Fibroblast of the conjunctiva (primary cell): Measurements from ENCODE around the gene LRRC61.
"Not testable (repeated sequence)": the region's sequence is repeated elsewhere in the genome, so short reads cannot be mapped to it uniquely, and the experiment has no call there.

Experiments used
- DNase-seq: peaks from one replicate; pipeline ENCODE4 v3.0.0-alpha.2; 2010; ENCODE audit warnings: low read depth

LRRC61 gene

DNA sequence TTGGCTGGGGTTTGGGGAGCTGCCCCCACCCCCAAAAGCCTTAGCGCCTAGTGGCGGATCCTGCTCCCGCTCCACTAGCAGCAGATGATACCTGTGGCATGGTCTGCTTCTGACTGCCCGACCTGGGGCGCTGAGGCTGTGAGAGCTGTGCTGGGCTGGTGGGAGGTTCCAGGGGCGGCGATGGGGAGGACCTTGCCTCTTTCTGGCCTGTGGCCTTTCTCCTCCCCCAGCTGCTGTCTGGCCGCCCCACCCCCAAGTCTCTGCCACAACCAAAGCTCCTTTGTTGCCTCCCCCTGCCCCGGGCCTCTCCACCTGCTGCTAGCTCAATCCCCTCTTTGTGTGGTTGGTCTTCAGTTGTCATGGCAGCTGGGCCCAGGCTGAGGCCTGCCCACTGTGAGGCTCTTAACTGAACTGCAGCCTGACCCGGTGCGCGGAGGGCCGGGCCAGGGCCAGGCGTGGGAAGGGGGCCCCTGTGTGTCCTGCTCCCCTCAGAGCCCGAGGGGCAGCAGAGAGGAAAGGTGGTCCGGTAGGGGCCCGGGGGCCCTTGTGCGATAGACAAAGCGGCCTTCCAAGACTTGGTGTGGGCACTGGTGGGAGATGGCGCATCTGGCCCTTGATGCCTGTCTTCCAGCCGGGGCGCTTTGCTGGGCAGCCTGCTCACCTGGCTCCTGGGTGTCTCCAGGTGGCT lies 60.7 kb downstream of the LRRC61 start:
- no peak for DNase-seq

DNA sequence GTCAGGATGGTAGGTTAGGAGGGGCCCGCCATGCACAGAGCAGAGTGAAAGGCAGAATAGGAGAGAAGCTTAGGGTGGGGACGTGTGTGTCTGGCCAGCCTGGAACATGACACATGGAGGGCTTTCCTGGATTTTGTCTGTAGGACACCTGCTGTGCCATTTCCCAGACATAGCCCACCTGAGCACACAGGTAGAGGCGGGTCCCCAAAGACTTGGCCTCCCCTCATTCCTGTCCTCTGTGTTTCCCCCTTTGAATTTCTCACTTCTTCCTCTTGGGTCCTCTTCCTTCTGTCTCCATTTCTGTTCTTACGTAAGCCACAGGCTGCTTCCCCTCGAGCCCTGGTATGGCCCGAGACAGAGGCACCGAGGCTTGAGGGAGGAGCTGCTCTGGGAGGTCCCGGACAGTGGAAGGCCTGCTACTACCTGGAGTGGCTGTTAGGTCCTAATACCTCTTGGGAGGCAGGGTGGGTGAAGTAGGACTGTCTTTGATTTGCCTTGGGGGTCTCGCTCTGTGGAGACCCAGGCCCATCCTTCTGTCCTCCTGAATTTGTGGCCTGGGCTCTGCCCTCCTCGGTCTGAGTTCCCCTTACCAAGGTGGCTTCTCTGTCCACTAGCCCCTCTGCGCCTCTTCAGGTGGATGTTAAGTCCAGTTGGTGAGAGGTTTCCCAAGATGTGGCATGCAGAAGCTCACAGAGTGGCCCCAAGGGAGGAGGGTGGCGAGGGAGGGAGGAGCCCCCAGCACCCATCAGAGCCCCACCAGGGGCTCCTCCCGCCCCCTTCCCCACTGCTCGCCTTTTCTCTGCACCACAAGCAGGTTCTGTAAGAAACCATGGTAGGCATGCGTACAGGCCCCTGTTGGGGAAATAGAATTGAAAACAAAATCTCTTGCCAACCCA lies 61.5 kb downstream of the LRRC61 start:
- no peak for DNase-seq

DNA sequence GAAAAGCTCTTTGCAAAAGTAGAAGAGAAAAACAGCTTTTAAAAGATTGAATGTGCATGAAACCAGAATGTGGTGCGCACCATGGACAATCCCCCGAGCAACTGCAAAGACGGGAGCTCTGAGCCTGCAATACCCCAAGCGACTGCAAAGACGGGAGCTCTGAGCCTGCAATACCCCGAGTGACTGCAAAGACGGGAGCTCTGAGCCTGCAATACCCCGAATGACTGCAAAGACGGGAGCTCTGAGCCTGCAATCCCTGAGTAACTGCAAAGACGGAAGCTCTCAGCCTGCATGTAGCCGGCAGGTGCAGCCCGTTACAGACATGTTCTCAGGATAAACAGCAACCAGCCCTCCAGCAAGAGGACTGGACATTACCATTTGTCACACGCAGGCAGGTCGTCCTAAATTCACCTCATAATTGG lies 62.2 kb downstream of the LRRC61 start:
- no peak for DNase-seq

DNA sequence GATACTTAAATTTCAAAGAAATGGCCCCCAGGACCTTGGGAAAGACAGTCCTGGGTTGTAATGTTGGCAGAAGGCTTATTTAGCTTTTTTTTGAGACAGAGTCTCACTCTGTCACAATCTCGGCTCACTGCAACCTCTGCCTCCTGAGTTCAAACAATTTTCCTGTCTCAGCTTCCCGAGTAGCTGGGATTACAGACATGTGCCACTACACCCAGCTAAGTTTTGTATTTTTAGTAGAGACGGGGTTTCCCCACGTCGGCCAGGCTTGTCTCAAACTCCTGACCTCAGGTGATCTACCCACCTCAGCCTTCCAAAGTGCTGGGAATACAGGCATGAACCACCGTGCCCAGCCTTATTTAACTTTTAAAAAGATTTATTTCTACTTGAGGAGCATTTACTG lies 62.7 kb downstream of the LRRC61 start:
- DNase-seq = not testable (repeated sequence)
